HCT116 (cell line): ENCODE data around the gene PUSL1. TPM values are rescaled to one million over a fixed set of nuclear protein-coding genes. Genes with fewer than 3 reads are reported as not detected.
A peak's percentile ranks its signal among the peaks of the same experiment; 100 is the strongest.

ENCODE experiments used
- ATAC-seq: fragments of 200-7000 bp; cut with Tn5 transposase; 2 replicates; pipeline ENCODE4 v1.9.1; 2020; ENCODE audit warnings: mild to moderate bottlenecking, moderate library complexity
- BruUV-seq: library from RNA; stranded (reverse); fragments of 400-500 nt; replicated peaks from 2 replicates; lab custom pipeline; 2021; lab: Mats Ljungman, UMichigan
- CTCF ChIA-PET: fragments of 300-600 bp; sonication (Branson Sonifier 250); formaldehyde crosslinking; loops from one replicate; lab custom pipeline; 2021; ENCODE audit warnings: antibody characterized with exemption; lab: Charles Lee
- POLR2A ChIA-PET: fragments of 300-600, 350-600 bp; sonication (Branson Sonifier 250); formaldehyde crosslinking; loops from one replicate; lab custom pipeline; 2021; ENCODE audit warnings: antibody characterized with exemption; lab: Charles Lee
- RAD21 ChIA-PET, 2 experiments: fragments of 300-600 bp; sonication (Branson Sonifier 250); formaldehyde crosslinking; loops; one replicate each; lab custom pipeline; 2023; ENCODE audit warnings: low total read pairs in 2 of 2; ENCODE audit not compliant: uncharacterized antibody in 2 of 2, unreplicated experiment in 2 of 2, low non-redundant PET in 1 of 2; lab: Charles Lee
- DNase-seq: peaks from one replicate; pipeline ENCODE4 v3.0.0-alpha.2; 2010; ENCODE audit warnings: low read depth, low spot score
- H2AFZ ChIP-seq: fragments of 200-600 bp; shearing (Covaris generic), sonication (generic); 2 replicates; pipeline ENCODE4 v1.6.1; 2017; ENCODE audit warnings: low read depth, mixed run types, mixed read lengths, antibody characterized with exemption, low read length; ENCODE audit not compliant: poor library complexity, severe bottlenecking
- H3K27ac ChIP-seq: 2 replicates; pipeline ENCODE4 v1.5.1; 2012; ENCODE audit warnings: low read depth, low read length
- H3K27me3 ChIP-seq: fragments of 200-600 bp; sonication (generic); 2 replicates; pipeline ENCODE4 v1.6.1; 2016; ENCODE audit warnings: mixed run types, low read length, mixed read lengths; ENCODE audit not compliant: insufficient read depth
- H3K36me3 ChIP-seq, 2 experiments: fragments of 200-500 bp in 1 of 2; fragments of 200-600 bp in 1 of 2; sonication (Bioruptor generic) in 1 of 2; sonication (generic) in 1 of 2; 2 replicates each; pipeline versions ENCODE4 v1.5.1 to v1.6.1; 2014 to 2016; ENCODE audit warnings: low read length in 2 of 2, inconsistent platforms in 1 of 2, mixed read lengths in 1 of 2, mixed run types in 1 of 2; ENCODE audit not compliant: insufficient read depth in 2 of 2, control insufficient read depth in 1 of 2
- H3K4me1 ChIP-seq, 2 experiments: fragments of 200-600 bp in 1 of 2; sonication (generic) in 1 of 2; 2 replicates each; pipeline versions ENCODE4 v1.5.1 to v1.6.1; 2012 to 2017; ENCODE audit warnings: low read length in 2 of 2, inconsistent platforms in 1 of 2, mild to moderate bottlenecking in 1 of 2, mixed read lengths in 1 of 2, mixed run types in 1 of 2, moderate library complexity in 1 of 2; ENCODE audit not compliant: insufficient read depth in 2 of 2, control insufficient read depth in 1 of 2
- H3K4me2 ChIP-seq: fragments of 200-600 bp; sonication (generic); 2 replicates; pipeline ENCODE4 v1.6.1; 2017; ENCODE audit warnings: mixed run types, low read length, mixed read lengths
- H3K4me3 ChIP-seq, 2 experiments: fragments of 200-600 bp in 1 of 2; sonication (generic) in 1 of 2; replicated peaks in 1 of 2; 2 replicates each; pipeline ENCODE4 v1.5.1; 2011 to 2016; ENCODE audit warnings: low read length in 2 of 2, control low read depth in 1 of 2, low read depth in 1 of 2, mild to moderate bottlenecking in 1 of 2, mixed read lengths in 1 of 2, mixed run types in 1 of 2
- H3K79me2 ChIP-seq: fragments of 200-600 bp; sonication (generic); 2 replicates; pipeline ENCODE4 v1.6.1; 2017; ENCODE audit warnings: mild to moderate bottlenecking, mixed run types, low read length, moderate library complexity, mixed read lengths; ENCODE audit not compliant: insufficient read depth
- H3K9ac ChIP-seq: fragments of 200-600 bp; sonication (generic); 2 replicates; pipeline ENCODE4 v1.6.1; 2016; ENCODE audit warnings: low read length, mixed read lengths
- H3K9me2 ChIP-seq: fragments of 200-600 bp; sonication (generic), shearing (Covaris generic); 2 replicates; pipeline ENCODE4 v1.6.1; 2017; ENCODE audit warnings: mixed run types, mild to moderate bottlenecking, moderate library complexity; ENCODE audit not compliant: insufficient read depth
- H3K9me3 ChIP-seq, 2 experiments: fragments of 200-500 bp in 1 of 2; fragments of 200-600 bp in 1 of 2; sonication (Bioruptor generic) in 1 of 2; sonication (generic) in 1 of 2; 2 replicates each; pipeline ENCODE4 v1.6.1; 2014 to 2017; ENCODE audit warnings: low read length in 2 of 2, mixed read lengths in 2 of 2, inconsistent platforms in 1 of 2, low read depth in 1 of 2, mild to moderate bottlenecking in 1 of 2, mixed run types in 1 of 2, moderate library complexity in 1 of 2; ENCODE audit not compliant: control insufficient read depth in 1 of 2, insufficient read depth in 1 of 2
- H4K20me1 ChIP-seq: fragments of 200-600 bp; sonication (generic), shearing (Covaris generic); 2 replicates; pipeline ENCODE4 v1.6.1; 2017; ENCODE audit warnings: mixed run types, mild to moderate bottlenecking, moderate library complexity; ENCODE audit not compliant: insufficient read depth
- ATF3 ChIP-seq: IDR thresholded peaks from 2 replicates; pipeline ENCODE4 v1.6.1; 2012
- CEBPB ChIP-seq: IDR thresholded peaks from 2 replicates; pipeline ENCODE4 v1.6.1; 2012; ENCODE audit warnings: low read depth
- CTCF ChIP-seq, 3 experiments: fragments of 200-600 bp in 1 of 3; sonication (generic) in 1 of 3; IDR thresholded peaks in 2 of 3; conservative IDR thresholded peaks in 1 of 3; 2 replicates each; pipeline ENCODE4 v1.5.1; 2012 to 2017; ENCODE audit warnings: low read depth in 2 of 3, low read length in 2 of 3, antibody characterized with exemption in 1 of 3, borderline replicate concordance in 1 of 3, control low read depth in 1 of 3, mild to moderate bottlenecking in 1 of 3, mixed read lengths in 1 of 3, mixed run types in 1 of 3, moderate library complexity in 1 of 3; ENCODE audit not compliant: insufficient read depth in 1 of 3
- EGR1 ChIP-seq: IDR thresholded peaks from 2 replicates; pipeline ENCODE4 v1.6.1; 2012; ENCODE audit warnings: low read depth
- ELF1 ChIP-seq: IDR thresholded peaks from 2 replicates; pipeline ENCODE4 v1.6.1; 2012; ENCODE audit warnings: low read depth, borderline replicate concordance
- EZH2phosphoT487 ChIP-seq: fragments of 200-600 bp; IDR thresholded peaks from 2 replicates; pipeline ENCODE4 v1.6.1; 2018; ENCODE audit warnings: antibody characterized with exemption, borderline replicate concordance
- FOSL1 ChIP-seq: IDR thresholded peaks from 2 replicates; pipeline ENCODE4 v1.6.1; 2012; ENCODE audit warnings: low read depth
- JUND ChIP-seq: IDR thresholded peaks from 2 replicates; pipeline ENCODE4 v1.6.1; 2012
- MAX ChIP-seq: IDR thresholded peaks from 2 replicates; pipeline ENCODE4 v1.6.1; 2012
- POLR2AphosphoS5 ChIP-seq: IDR thresholded peaks from 2 replicates; pipeline ENCODE4 v1.6.1; 2011; ENCODE audit warnings: mild to moderate bottlenecking, low read depth, low read length, moderate library complexity
- RAD21 ChIP-seq: IDR thresholded peaks from 2 replicates; pipeline ENCODE4 v1.6.1; 2012; ENCODE audit warnings: low read depth, mild to moderate bottlenecking
- SIN3A ChIP-seq: IDR thresholded peaks from 2 replicates; pipeline ENCODE4 v1.6.1; 2012; ENCODE audit warnings: low read depth
- SRF ChIP-seq: IDR thresholded peaks from 2 replicates; pipeline ENCODE4 v1.6.1; 2012; ENCODE audit warnings: low read depth
- YY1 ChIP-seq: IDR thresholded peaks from 2 replicates; pipeline ENCODE4 v1.6.1; 2011; ENCODE audit warnings: low read length, low read depth, moderate library complexity, mild to moderate bottlenecking; ENCODE audit not compliant: insufficient replicate concordance; ENCODE audit errors: extremely low read depth
- ZBTB33 ChIP-seq: IDR thresholded peaks from 2 replicates; pipeline ENCODE4 v1.6.1; 2011; ENCODE audit warnings: mild to moderate bottlenecking, low read length, moderate library complexity; ENCODE audit not compliant: insufficient replicate concordance; ENCODE audit errors: extremely low read depth
- ZFX ChIP-seq: fragments of 450-650 bp; IDR thresholded peaks from 2 replicates; pipeline ENCODE4 v1.6.1; 2017
- ZNF274 ChIP-seq: fragments of 200-500 bp; sonication (Bioruptor generic); IDR thresholded peaks from 2 replicates; pipeline ENCODE4 v1.6.1; 2014; ENCODE audit warnings: mild to moderate bottlenecking, low read depth, low read length, inconsistent platforms
- intact Hi-C: fragments of 100-400 bp; cut with micrococcal nuclease; formaldehyde crosslinking; loops from 2 replicates; pipeline ENCODE4 v1.10.0; 2022
- total RNA-seq: library from RNA; stranded (reverse); gene quantifications from one replicate; pipeline ENCODE4 v1.2.1, GENCODE V29; 2021; ENCODE audit not compliant: unreplicated experiment

The PUSL1 gene
- total RNA-seq, 1 experiment from 2014 or later, result 47.2 TPM

GRCh38 chr1:1360506-1361169, 52.2 kb downstream of the PUSL1 start:
- no peaks in the 10 kb centered on the region for H4K20me1 ChIP-seq
- intact Hi-C loops, result no loop called here

More at GRCh38 chr1:1360506-1361169, 52.2 kb downstream of the PUSL1 start:
- Histone ChIP-seq H3K27me3 (no peaks in the 10 kb centered on the region), H3K27ac (peak overlapping the region; percentile 49), H3K9me2 (no peaks in the 10 kb centered on the region), H3K4me1 (peaks cover 24 to 54% of the 10 kb centered on the region in 2 experiments), H3K36me3 (no peaks in the 10 kb centered on the region), H3K79me2 (no peaks in the 10 kb centered on the region), H3K4me3 (0 out of 4 replicates have a peak overlapping the region, but pooled peaks of 1 of the 2 experiments have one; percentile 25), H3K4me2 (peak overlapping the region; percentile 68), H3K9me3 (no peaks in the 10 kb centered on the region), H3K9ac (peak overlapping the region; percentile 51), H2AFZ (no peak overlapping the region)
- ChIA-PET RAD21 (interaction anchor here in 1 of 2 experiments (1.2 kb wide), 1 partner anchor 11 kb away, joined by 3 read pairs; no protein-coding TSS in a partner anchor), POLR2A (no interaction called here), CTCF (no interaction called here)
- peak; percentile 36 for TF ChIP-seq YY1
- TF ChIP-seq MAX, result no peak
- TF ChIP-seq EGR1, result no peak
- TF ChIP-seq SIN3A, result no peak
- no peak for TF ChIP-seq ATF3
- TF ChIP-seq CTCF (IDR thresholded peaks at IDR 0.05 in 2 of 3, conservative IDR thresholded peaks at IDR 0.05 in 1 of 3; ENCODE audit: borderline replicate concordance in 1 of 3, insufficient read depth in 1 of 3, low read depth in 2 of 3, low read length in 2 of 3), result no peak
- no peak for TF ChIP-seq ZNF274
- TF ChIP-seq CEBPB, result no peak
- no peak; the same call in none of the 2 replicates for TF ChIP-seq JUND
- TF ChIP-seq EZH2phosphoT487, result no peak
- no peak for TF ChIP-seq ZFX
- TF ChIP-seq RAD21, result no peak
- TF ChIP-seq SRF, result no peak
- no peak for TF ChIP-seq FOSL1
- TF ChIP-seq ZBTB33, result no peak
- peak; percentile 28; the same call in 1 of the 2 replicates for TF ChIP-seq POLR2AphosphoS5
- no peak for TF ChIP-seq ELF1
- peak; percentile 82 for ATAC-seq
- BruUV-seq, result no TSS peak
- peak; percentile 56 for DNase-seq
